Measurements from ENCODE around the gene CTDSP2. TPM values are rescaled to one million over a fixed set of nuclear protein-coding genes. Genes with fewer than 3 reads are reported as not detected.
"Not testable (repeated sequence)": the region's sequence is repeated elsewhere in the genome, so short reads cannot be mapped to it uniquely, and the experiment has no call there.

Gene CTDSP2
- total RNA-seq, 5 donors from 2014 or later (not counting 1 experiment from before 2014, with no cell fraction given), result 132 to 246 (median 234) TPM

GRCh38 chr12:57865084-57865751, 18.7 kb upstream of the CTDSP2 start:
- H3K4me1 ChIP-seq (ENCODE audit: control insufficient read depth in 1 of 2, extremely low read depth in 1 of 2, insufficient read depth in 2 of 2, low read length in 2 of 2), result peaks cover 3 to 8% of the 10 kb centered on the region in 2 experiments
- H3K27me3 Mint-ChIP-seq, result peaks cover 6 to 14% of the 10 kb centered on the region in 2 donors
- DNase-seq (peak in 22 of 35 experiments; percentile 12 to 65 (median 30)), ATAC-seq (replicated peaks in 1 of 4) (peak; percentile 82 to 90 (median 86))
- H3K27ac Mint-ChIP-seq, result no peak overlapping the region
- no peak overlapping the region for H3K27ac ChIP-seq (ENCODE audit: low read length)
- no peaks in the 10 kb centered on the region for H3K9me3 Mint-ChIP-seq
- CTCF ChIA-PET, result interaction anchor here (0.6 to 1.4 kb wide), 5 partner anchors 15 to 109 kb away, joined by 3 to 18 read pairs (median 3); no protein-coding TSS in a partner anchor
- peak overlapping the region; percentile 44 to 68 for H3K4me3 ChIP-seq (ENCODE audit: control insufficient read depth in 1 of 2, extremely low read depth in 1 of 2, low read length in 1 of 2)
- H3K36me3 ChIP-seq (ENCODE audit: control insufficient read depth in 2 of 2, extremely low read depth in 1 of 2, insufficient read depth in 1 of 2, low read length in 1 of 2), result no peaks in the 10 kb centered on the region
- no peaks in the 10 kb centered on the region for H3K9me3 ChIP-seq
- POLR2A ChIA-PET, result interaction anchor here in 1 of 2 donors (0.7 kb wide), 2 partner anchors 29 to 34 kb away, joined by 4 to 5 read pairs; no protein-coding TSS in a partner anchor
- H3K27me3 ChIP-seq (replicated peaks in 1 of 2; ENCODE audit: control insufficient read depth in 2 of 2, extremely low read depth in 1 of 2, insufficient read depth in 2 of 2, low read length in 1 of 2), result peaks cover 0 to 46% of the 10 kb centered on the region in 2 experiments
- peak overlapping the region; percentile 68 to 91 (median 81) for H3K4me3 Mint-ChIP-seq
- WGBS (ENCODE audit: insufficient coverage), result 2% methylated on average over 54 of the region's 63 CpGs
- peaks cover 5 to 8% (median 8%) of the 10 kb centered on the region in 3 donors for H3K4me1 Mint-ChIP-seq
- H3K36me3 Mint-ChIP-seq, result no peaks in the 10 kb centered on the region

GRCh38 chr12:57864442-57865083, 18.0 kb upstream of the CTDSP2 start:
- Mint-ChIP-seq H3K9me3 (no peaks in the 10 kb centered on the region), H3K27me3 (peaks cover 6 to 21% of the 10 kb centered on the region in 2 donors), H3K27ac (no peak overlapping the region), H3K4me1 (peaks cover 5 to 8% (median 8%) of the 10 kb centered on the region in 3 donors), H3K4me3 (peak overlapping the region; percentile 66 to 91 (median 74)), H3K36me3 (no peaks in the 10 kb centered on the region)
- ChIA-PET CTCF (interaction anchor here (0.6 to 1.4 kb wide), 6 partner anchors 14 to 108 kb away, joined by 3 to 18 read pairs (median 4); no protein-coding TSS in a partner anchor), POLR2A (interaction anchor here (0.6 to 0.7 kb wide), 5 partner anchors 11 to 34 kb away, joined by 3 to 7 read pairs (median 4); no protein-coding TSS in a partner anchor)
- DNase-seq, result no peak
- Histone ChIP-seq H3K36me3 (ENCODE audit: control insufficient read depth in 2 of 2, extremely low read depth in 1 of 2, insufficient read depth in 1 of 2, low read length in 1 of 2) (no peaks in the 10 kb centered on the region), H3K4me1 (ENCODE audit: control insufficient read depth in 1 of 2, extremely low read depth in 1 of 2, insufficient read depth in 2 of 2, low read length in 2 of 2) (peaks cover 3 to 8% of the 10 kb centered on the region in 2 experiments), H3K4me3 (ENCODE audit: control insufficient read depth in 1 of 2, extremely low read depth in 1 of 2, low read length in 1 of 2) (peak overlapping the region; percentile 44 to 68), H3K27ac (ENCODE audit: low read length) (no peak overlapping the region), H3K27me3 (replicated peaks in 1 of 2; ENCODE audit: control insufficient read depth in 2 of 2, extremely low read depth in 1 of 2, insufficient read depth in 2 of 2, low read length in 1 of 2) (peaks cover 0 to 47% of the 10 kb centered on the region in 2 experiments), H3K9me3 (no peaks in the 10 kb centered on the region)
- 100% methylated on average over 1 of the region's 8 CpGs for WGBS (ENCODE audit: insufficient coverage)
- no peak for ATAC-seq (replicated peaks in 1 of 4)

- Mint-ChIP-seq H3K4me3 (no peak overlapping the region), H3K9me3 (no peaks in the 10 kb centered on the region), H3K27ac (peak overlapping the region in 1 of 2 donors; percentile 31), H3K27me3 (peaks cover 6 to 25% of the 10 kb centered on the region in 2 donors), H3K36me3 (no peaks in the 10 kb centered on the region), H3K4me1 (peaks cover 5 to 8% (median 8%) of the 10 kb centered on the region in 3 donors)
- POLR2A ChIA-PET, result interaction anchor here in 1 of 2 donors (0.6 kb wide), 1 partner anchor 19 kb away, joined by 7 read pairs; no protein-coding TSS in a partner anchor
- CTCF ChIA-PET, result no interaction called here
- H3K4me1 ChIP-seq (ENCODE audit: control insufficient read depth in 1 of 2, extremely low read depth in 1 of 2, insufficient read depth in 2 of 2, low read length in 2 of 2), result peaks cover 3 to 8% of the 10 kb centered on the region in 2 experiments
- H3K4me3 ChIP-seq (ENCODE audit: control insufficient read depth in 1 of 2, extremely low read depth in 1 of 2, low read length in 1 of 2), result no peak overlapping the region
- ATAC-seq (replicated peaks in 1 of 4) (no peak), DNase-seq (no peak)
- 80% methylated on average over 1 of the region's 1 CpG for WGBS (ENCODE audit: insufficient coverage)
- no peaks in the 10 kb centered on the region for H3K36me3 ChIP-seq (ENCODE audit: control insufficient read depth in 2 of 2, extremely low read depth in 1 of 2, insufficient read depth in 1 of 2, low read length in 1 of 2)
- H3K27ac ChIP-seq (ENCODE audit: low read length), result no peak overlapping the region
- H3K27me3 ChIP-seq (replicated peaks in 1 of 2; ENCODE audit: control insufficient read depth in 2 of 2, extremely low read depth in 1 of 2, insufficient read depth in 2 of 2, low read length in 1 of 2), result peaks cover 0 to 42% of the 10 kb centered on the region in 2 experiments
- no peaks in the 10 kb centered on the region for H3K9me3 ChIP-seq
Measured at GRCh38 chr12:57863676-57864075, 17.1 kb upstream of the CTDSP2 start.

GRCh38 chr12:57861967-57862366, 15.4 kb upstream of the CTDSP2 start:
- no peaks in the 10 kb centered on the region for H3K36me3 Mint-ChIP-seq
- H3K4me3 Mint-ChIP-seq, result no peak overlapping the region
- CTCF ChIA-PET, result interaction anchor here in 1 of 2 donors (0.8 kb wide), 1 partner anchor 326 kb away, joined by 3 read pairs; no protein-coding TSS in a partner anchor
- DNase-seq, result no peak
- 100% methylated on average over 1 of the region's 4 CpGs for WGBS (ENCODE audit: insufficient coverage)
- POLR2A ChIA-PET, result interaction anchor here in 1 of 2 donors (1.1 kb wide), 1 partner anchor 19 kb away, joined by 3 read pairs; no protein-coding TSS in a partner anchor
- Histone ChIP-seq H3K36me3 (ENCODE audit: control insufficient read depth in 2 of 2, extremely low read depth in 1 of 2, insufficient read depth in 1 of 2, low read length in 1 of 2) (no peaks in the 10 kb centered on the region), H3K4me3 (ENCODE audit: control insufficient read depth in 1 of 2, extremely low read depth in 1 of 2, low read length in 1 of 2) (no peak overlapping the region), H3K4me1 (ENCODE audit: control insufficient read depth in 1 of 2, extremely low read depth in 1 of 2, insufficient read depth in 2 of 2, low read length in 2 of 2) (peaks cover 3 to 8% of the 10 kb centered on the region in 2 experiments), H3K27me3 (replicated peaks in 1 of 2; ENCODE audit: control insufficient read depth in 2 of 2, extremely low read depth in 1 of 2, insufficient read depth in 2 of 2, low read length in 1 of 2) (peaks cover 0 to 46% of the 10 kb centered on the region in 2 experiments), H3K9me3 (no peaks in the 10 kb centered on the region), H3K27ac (ENCODE audit: low read length) (no peak overlapping the region)
- peaks cover 6 to 22% of the 10 kb centered on the region in 2 donors for H3K27me3 Mint-ChIP-seq
- no peak overlapping the region for H3K27ac Mint-ChIP-seq
- ATAC-seq (replicated peaks in 1 of 4), result no peak
- no peaks in the 10 kb centered on the region for H3K9me3 Mint-ChIP-seq
- H3K4me1 Mint-ChIP-seq, result peaks cover 5 to 8% (median 8%) of the 10 kb centered on the region in 3 donors

GRCh38 chr12:57860883-57861282, 14.4 kb upstream of the CTDSP2 start:
- H3K4me1 ChIP-seq (ENCODE audit: control insufficient read depth in 1 of 2, extremely low read depth in 1 of 2, insufficient read depth in 2 of 2, low read length in 2 of 2); ATAC-seq (replicated peaks in 1 of 4); H3K4me3 Mint-ChIP-seq; H3K4me3 ChIP-seq (ENCODE audit: control insufficient read depth in 1 of 2, extremely low read depth in 1 of 2, low read length in 1 of 2); H3K36me3 Mint-ChIP-seq; DNase-seq; H3K27ac Mint-ChIP-seq; H3K9me3 Mint-ChIP-seq; H3K4me1 Mint-ChIP-seq; H3K27ac ChIP-seq (ENCODE audit: low read length); H3K36me3 ChIP-seq (ENCODE audit: control insufficient read depth in 2 of 2, extremely low read depth in 1 of 2, insufficient read depth in 1 of 2, low read length in 1 of 2); POLR2A ChIA-PET; H3K9me3 ChIP-seq: not testable (repeated sequence)
- CTCF ChIA-PET, result interaction anchor here in 1 of 2 donors (0.6 kb wide), 1 partner anchor 26 kb away, joined by 5 read pairs; no protein-coding TSS in a partner anchor
- H3K27me3 ChIP-seq (replicated peaks in 1 of 2; ENCODE audit: control insufficient read depth in 2 of 2, extremely low read depth in 1 of 2, insufficient read depth in 2 of 2, low read length in 1 of 2), result peaks cover 0 to 40% of the 10 kb centered on the region in 2 experiments
- peaks cover 6 to 22% of the 10 kb centered on the region in 2 donors for H3K27me3 Mint-ChIP-seq
- WGBS (ENCODE audit: insufficient coverage), result 83% methylated on average over 1 of the region's 5 CpGs

DNA sequence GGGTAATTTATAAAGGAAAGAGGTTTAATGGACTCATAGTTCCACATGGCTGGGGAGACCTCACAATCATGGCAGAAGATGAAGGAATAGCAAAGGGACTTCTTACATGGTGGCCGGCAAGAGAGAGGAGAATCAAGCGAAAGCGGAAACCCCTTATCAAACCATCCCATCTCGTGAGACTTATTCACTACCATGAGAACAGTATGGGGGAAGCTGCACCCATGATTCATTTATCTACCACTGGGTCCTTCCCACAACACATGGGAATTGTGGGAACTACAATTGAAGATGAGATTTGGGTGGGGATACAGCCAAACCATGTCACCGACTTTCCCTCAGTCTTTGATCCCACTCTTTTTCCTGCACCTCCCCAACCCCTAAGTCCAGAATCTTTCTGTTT, 12.6 kb upstream of the CTDSP2 start:
- H3K4me3 Mint-ChIP-seq, result no peak overlapping the region
- POLR2A ChIA-PET, result no interaction called here
- no peaks in the 10 kb centered on the region for H3K9me3 ChIP-seq
- CTCF ChIA-PET, result no interaction called here
- H3K27me3 Mint-ChIP-seq, result peaks cover 8 to 19% of the 10 kb centered on the region in 2 donors
- H3K27me3 ChIP-seq (replicated peaks in 1 of 2; ENCODE audit: control insufficient read depth in 2 of 2, extremely low read depth in 1 of 2, insufficient read depth in 2 of 2, low read length in 1 of 2), result peaks cover 0 to 31% of the 10 kb centered on the region in 2 experiments
- no peak overlapping the region for H3K27ac ChIP-seq (ENCODE audit: low read length)
- ATAC-seq (replicated peaks in 1 of 4) (no peak), DNase-seq (no peak)
- H3K4me3 ChIP-seq (ENCODE audit: control insufficient read depth in 1 of 2, extremely low read depth in 1 of 2, low read length in 1 of 2), result no peak overlapping the region
- WGBS (ENCODE audit: insufficient coverage), result no CpG with 5 or more reads among the region's 5 CpGs
- H3K36me3 Mint-ChIP-seq, result no peaks in the 10 kb centered on the region
- H3K36me3 ChIP-seq (ENCODE audit: control insufficient read depth in 2 of 2, extremely low read depth in 1 of 2, insufficient read depth in 1 of 2, low read length in 1 of 2), result no peaks in the 10 kb centered on the region
- no peaks in the 10 kb centered on the region for H3K4me1 ChIP-seq (ENCODE audit: control insufficient read depth in 1 of 2, extremely low read depth in 1 of 2, insufficient read depth in 2 of 2, low read length in 2 of 2)
- peaks cover 0 to 3% (median 0%) of the 10 kb centered on the region in 3 donors for H3K9me3 Mint-ChIP-seq
- no peak overlapping the region for H3K27ac Mint-ChIP-seq
- no peaks in the 10 kb centered on the region for H3K4me1 Mint-ChIP-seq
